WTC11 (cell line): ENCODE data around the gene CCR5. TPM values are rescaled to one million over a fixed set of nuclear protein-coding genes. Genes with fewer than 3 reads are reported as not detected.
A peak's percentile ranks its signal among the peaks of the same experiment; 100 is the strongest.

Source experiments
- ATAC-seq: fragments of 200-7000 bp; cut with Tn5 transposase; 2 replicates; pipeline ENCODE4 v1.10.0; 2021; ENCODE audit warnings: mild to moderate bottlenecking, moderate library complexity
- CTCF ChIA-PET: fragments of 300-600 bp; sonication (Branson Sonifier 250); formaldehyde crosslinking; loops from one replicate; lab custom pipeline; 2021; ENCODE audit warnings: antibody characterized with exemption; lab: Charles Lee
- POLR2A ChIA-PET: fragments of 350-600 bp; sonication (Branson Sonifier 250); formaldehyde crosslinking; loops from one replicate; lab custom pipeline; 2021; ENCODE audit warnings: antibody characterized with exemption; lab: Charles Lee
- DNase-seq: peaks from one replicate; pipeline ENCODE4 v3.0.0; 2021; ENCODE audit warnings: low spot score
- H3K27ac Mint-ChIP-seq: 2 replicates; pipeline ENCODE4 v1.8.0; 2021; ENCODE audit warnings: mixed read lengths
- H3K27me3 Mint-ChIP-seq: 2 replicates; pipeline ENCODE4 v1.8.0; 2021; ENCODE audit warnings: low read depth, mild to moderate bottlenecking, moderate library complexity, mixed read lengths
- H3K36me3 Mint-ChIP-seq: 2 replicates; pipeline ENCODE4 v1.8.0; 2021; ENCODE audit warnings: mixed read lengths
- H3K4me1 Mint-ChIP-seq: 2 replicates; pipeline ENCODE4 v1.8.0; 2022; ENCODE audit warnings: mixed read lengths
- H3K4me3 Mint-ChIP-seq: 2 replicates; pipeline ENCODE4 v1.8.0; 2021; ENCODE audit warnings: mild to moderate bottlenecking, moderate library complexity, mixed read lengths
- H3K9me3 Mint-ChIP-seq: 2 replicates; pipeline ENCODE4 v1.8.0; 2021; ENCODE audit warnings: mixed read lengths
- CREB1 ChIP-seq: sonication (generic); formaldehyde crosslinking; IDR thresholded peaks from 2 replicates; pipeline ENCODE4 v1.8.0; 2023; ENCODE audit warnings: mild to moderate bottlenecking, missing genetic modification reagents
- IRF2 ChIP-seq: sonication (generic); formaldehyde crosslinking; IDR thresholded peaks from 2 replicates; pipeline ENCODE4 v1.8.0; 2022; ENCODE audit warnings: low read depth, missing genetic modification reagents, borderline replicate concordance
- MXD4 ChIP-seq: fragments of 250-450 bp; sonication (Bioruptor Pico); IDR thresholded peaks from 2 replicates; pipeline ENCODE4 v1.8.0; 2021; ENCODE audit warnings: mild to moderate bottlenecking, moderate library complexity, borderline replicate concordance
- NFE2L1 ChIP-seq: sonication (generic); formaldehyde crosslinking; IDR thresholded peaks from 2 replicates; pipeline ENCODE4 v1.8.1; 2023; ENCODE audit warnings: missing genetic modification reagents
- NR1H2 ChIP-seq: sonication (generic); formaldehyde crosslinking; IDR thresholded peaks from 2 replicates; pipeline ENCODE4 v1.9.0; 2021; ENCODE audit warnings: mild to moderate bottlenecking, moderate library complexity, missing genetic modification reagents
- SP1 ChIP-seq: sonication (generic); formaldehyde crosslinking; conservative IDR thresholded peaks from 2 replicates; pipeline ENCODE4 v1.8.1; 2022; ENCODE audit warnings: missing genetic modification reagents
- TEAD1 ChIP-seq: sonication (generic); formaldehyde crosslinking; IDR thresholded peaks from 2 replicates; pipeline ENCODE4 v1.8.0; 2022; ENCODE audit warnings: mild to moderate bottlenecking, missing genetic modification reagents
- TP53 ChIP-seq: sonication (generic); formaldehyde crosslinking; IDR thresholded peaks from 2 replicates; pipeline ENCODE4 v1.8.1; 2023; ENCODE audit warnings: mild to moderate bottlenecking, missing genetic modification reagents
- ZBTB21 ChIP-seq: sonication (generic); formaldehyde crosslinking; IDR thresholded peaks from 2 replicates; pipeline ENCODE4 v1.8.1; 2023; ENCODE audit warnings: mild to moderate bottlenecking, missing genetic modification reagents, borderline replicate concordance
- ZNF232 ChIP-seq: sonication (generic); formaldehyde crosslinking; IDR thresholded peaks from 2 replicates; pipeline ENCODE4 v1.8.0; 2022; ENCODE audit warnings: mild to moderate bottlenecking, missing genetic modification reagents
- total RNA-seq: library from RNA; stranded (reverse); gene quantifications from 3 replicates; pipeline ENCODE4 v1.2.3, GENCODE V29; 2021
- TF ChIP-seq, protein P1 (sequence below): sonication (generic); formaldehyde crosslinking; IDR thresholded peaks from 2 replicates; pipeline ENCODE4 v1.8.0; 2022; ENCODE audit warnings: missing genetic modification reagents
- TF ChIP-seq, protein P2 (sequence below): fragments of 250-450 bp; sonication (Bioruptor Pico); IDR thresholded peaks from 2 replicates; pipeline ENCODE4 v1.8.0; 2021; ENCODE audit warnings: mild to moderate bottlenecking
- TF ChIP-seq, protein P3 (sequence below): fragments of 250-450 bp; sonication (Bioruptor Pico); conservative IDR thresholded peaks from 2 replicates; pipeline ENCODE4 v1.9.0; 2021; ENCODE audit warnings: mild to moderate bottlenecking
- TF ChIP-seq, protein P4 (sequence below): sonication (generic); formaldehyde crosslinking; IDR thresholded peaks from 2 replicates; pipeline ENCODE4 v1.8.1; 2022; ENCODE audit warnings: mild to moderate bottlenecking, missing genetic modification reagents, moderate library complexity, borderline replicate concordance
- TF ChIP-seq, protein P5 (sequence below): sonication (generic); formaldehyde crosslinking; IDR thresholded peaks from 2 replicates; pipeline ENCODE4 v1.8.1; 2022; ENCODE audit warnings: low read depth, missing genetic modification reagents, borderline replicate concordance
- TF ChIP-seq, protein P6 (sequence below): sonication (generic); formaldehyde crosslinking; IDR thresholded peaks from 2 replicates; pipeline ENCODE4 v1.8.0; 2022; ENCODE audit warnings: mild to moderate bottlenecking, missing genetic modification reagents

CCR5 gene
- total RNA-seq, 1 experiment from 2014 or later: not detected

DNA sequence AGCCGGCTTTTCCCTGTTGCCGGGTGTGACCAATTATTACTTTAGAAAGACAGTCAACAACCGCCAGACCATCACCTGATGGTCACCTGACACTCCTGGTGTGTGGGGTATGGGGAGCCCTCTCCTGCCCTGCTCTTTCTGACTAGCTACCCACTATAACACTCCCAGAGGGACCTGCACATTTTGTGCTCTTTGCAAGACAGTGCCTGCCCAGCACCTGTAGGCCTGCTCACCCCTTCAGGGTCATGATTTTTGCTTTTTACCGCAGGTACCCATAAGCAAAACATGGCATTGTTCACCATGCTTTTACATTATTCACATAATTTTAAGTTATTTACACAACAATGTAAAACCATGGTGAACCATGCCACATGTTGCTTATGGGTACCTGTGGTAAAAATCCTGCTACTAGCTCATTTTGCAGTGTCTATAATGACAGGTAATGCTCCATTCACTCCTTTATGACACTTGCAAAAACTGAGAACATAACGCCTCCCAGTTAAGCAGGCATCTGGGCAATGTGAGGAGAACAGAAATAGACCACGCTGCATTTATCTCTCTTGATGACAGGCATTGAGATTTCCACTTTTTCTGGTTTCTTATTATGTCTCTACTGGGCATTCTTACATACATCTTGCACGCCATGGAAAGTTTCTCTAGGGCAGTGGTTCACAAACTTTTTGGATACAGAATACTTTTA is 46.2 kb downstream of the CCR5 start (continued):
- TF ChIP-seq, protein P1, sequence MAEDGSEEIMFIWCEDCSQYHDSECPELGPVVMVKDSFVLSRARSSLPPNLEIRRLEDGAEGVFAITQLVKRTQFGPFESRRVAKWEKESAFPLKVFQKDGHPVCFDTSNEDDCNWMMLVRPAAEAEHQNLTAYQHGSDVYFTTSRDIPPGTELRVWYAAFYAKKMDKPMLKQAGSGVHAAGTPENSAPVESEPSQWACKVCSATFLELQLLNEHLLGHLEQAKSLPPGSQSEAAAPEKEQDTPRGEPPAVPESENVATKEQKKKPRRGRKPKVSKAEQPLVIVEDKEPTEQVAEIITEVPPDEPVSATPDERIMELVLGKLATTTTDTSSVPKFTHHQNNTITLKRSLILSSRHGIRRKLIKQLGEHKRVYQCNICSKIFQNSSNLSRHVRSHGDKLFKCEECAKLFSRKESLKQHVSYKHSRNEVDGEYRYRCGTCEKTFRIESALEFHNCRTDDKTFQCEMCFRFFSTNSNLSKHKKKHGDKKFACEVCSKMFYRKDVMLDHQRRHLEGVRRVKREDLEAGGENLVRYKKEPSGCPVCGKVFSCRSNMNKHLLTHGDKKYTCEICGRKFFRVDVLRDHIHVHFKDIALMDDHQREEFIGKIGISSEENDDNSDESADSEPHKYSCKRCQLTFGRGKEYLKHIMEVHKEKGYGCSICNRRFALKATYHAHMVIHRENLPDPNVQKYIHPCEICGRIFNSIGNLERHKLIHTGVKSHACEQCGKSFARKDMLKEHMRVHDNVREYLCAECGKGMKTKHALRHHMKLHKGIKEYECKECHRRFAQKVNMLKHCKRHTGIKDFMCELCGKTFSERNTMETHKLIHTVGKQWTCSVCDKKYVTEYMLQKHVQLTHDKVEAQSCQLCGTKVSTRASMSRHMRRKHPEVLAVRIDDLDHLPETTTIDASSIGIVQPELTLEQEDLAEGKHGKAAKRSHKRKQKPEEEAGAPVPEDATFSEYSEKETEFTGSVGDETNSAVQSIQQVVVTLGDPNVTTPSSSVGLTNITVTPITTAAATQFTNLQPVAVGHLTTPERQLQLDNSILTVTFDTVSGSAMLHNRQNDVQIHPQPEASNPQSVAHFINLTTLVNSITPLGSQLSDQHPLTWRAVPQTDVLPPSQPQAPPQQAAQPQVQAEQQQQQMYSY (CRISPR knock-in tag): no peak
- TF ChIP-seq SP1 (CRISPR knock-in tag): no peak
- TF ChIP-seq, protein P2, sequence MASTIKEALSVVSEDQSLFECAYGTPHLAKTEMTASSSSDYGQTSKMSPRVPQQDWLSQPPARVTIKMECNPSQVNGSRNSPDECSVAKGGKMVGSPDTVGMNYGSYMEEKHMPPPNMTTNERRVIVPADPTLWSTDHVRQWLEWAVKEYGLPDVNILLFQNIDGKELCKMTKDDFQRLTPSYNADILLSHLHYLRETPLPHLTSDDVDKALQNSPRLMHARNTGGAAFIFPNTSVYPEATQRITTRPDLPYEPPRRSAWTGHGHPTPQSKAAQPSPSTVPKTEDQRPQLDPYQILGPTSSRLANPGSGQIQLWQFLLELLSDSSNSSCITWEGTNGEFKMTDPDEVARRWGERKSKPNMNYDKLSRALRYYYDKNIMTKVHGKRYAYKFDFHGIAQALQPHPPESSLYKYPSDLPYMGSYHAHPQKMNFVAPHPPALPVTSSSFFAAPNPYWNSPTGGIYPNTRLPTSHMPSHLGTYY (CRISPR knock-in tag): no peak
- no peak for TF ChIP-seq IRF2
- no peak for TF ChIP-seq ZNF232 (CRISPR knock-in tag)
- TF ChIP-seq, protein P3, sequence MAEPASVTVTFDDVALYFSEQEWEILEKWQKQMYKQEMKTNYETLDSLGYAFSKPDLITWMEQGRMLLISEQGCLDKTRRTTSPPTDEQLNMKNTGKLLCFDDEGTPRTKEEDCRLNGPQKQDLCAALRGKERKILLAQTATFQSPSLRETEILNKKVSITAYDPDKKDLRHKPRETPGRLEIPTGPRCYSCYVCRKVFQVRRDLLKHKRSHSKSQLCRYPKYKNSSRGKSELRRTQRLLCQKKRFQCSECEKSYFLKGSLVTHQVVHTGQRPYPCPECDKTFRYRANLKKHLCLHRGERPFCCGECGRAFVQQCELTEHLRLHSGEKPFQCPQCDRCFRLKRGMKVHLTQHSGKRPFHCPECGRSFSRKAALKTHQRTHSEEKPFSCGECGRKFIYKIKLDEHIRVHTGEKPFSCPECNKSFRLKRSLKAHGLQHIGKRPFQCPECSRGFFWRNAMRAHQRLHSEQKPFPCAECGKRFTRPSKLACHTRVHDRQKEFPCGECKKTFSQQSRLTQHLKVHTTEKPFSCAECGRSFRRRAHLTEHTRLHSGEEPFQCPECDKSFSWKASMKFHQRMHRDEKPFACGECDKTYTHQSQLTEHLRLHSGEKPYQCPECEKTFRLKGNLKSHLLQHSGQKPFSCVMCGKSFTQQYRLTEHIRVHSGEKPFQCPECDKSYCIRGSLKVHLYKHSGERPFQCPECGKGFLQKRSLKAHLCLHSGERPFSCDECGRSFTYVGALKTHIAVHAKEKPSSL (CRISPR knock-in tag): no peak
- TF ChIP-seq CREB1 (CRISPR knock-in tag): no peak
- no peak for TF ChIP-seq MXD4 (CRISPR knock-in tag)
- TF ChIP-seq TP53 (CRISPR knock-in tag): no peak
- TF ChIP-seq, protein P4, sequence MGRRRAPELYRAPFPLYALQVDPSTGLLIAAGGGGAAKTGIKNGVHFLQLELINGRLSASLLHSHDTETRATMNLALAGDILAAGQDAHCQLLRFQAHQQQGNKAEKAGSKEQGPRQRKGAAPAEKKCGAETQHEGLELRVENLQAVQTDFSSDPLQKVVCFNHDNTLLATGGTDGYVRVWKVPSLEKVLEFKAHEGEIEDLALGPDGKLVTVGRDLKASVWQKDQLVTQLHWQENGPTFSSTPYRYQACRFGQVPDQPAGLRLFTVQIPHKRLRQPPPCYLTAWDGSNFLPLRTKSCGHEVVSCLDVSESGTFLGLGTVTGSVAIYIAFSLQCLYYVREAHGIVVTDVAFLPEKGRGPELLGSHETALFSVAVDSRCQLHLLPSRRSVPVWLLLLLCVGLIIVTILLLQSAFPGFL: no peak
- TF ChIP-seq NFE2L1 (CRISPR knock-in tag): no peak
- TF ChIP-seq, protein P5, sequence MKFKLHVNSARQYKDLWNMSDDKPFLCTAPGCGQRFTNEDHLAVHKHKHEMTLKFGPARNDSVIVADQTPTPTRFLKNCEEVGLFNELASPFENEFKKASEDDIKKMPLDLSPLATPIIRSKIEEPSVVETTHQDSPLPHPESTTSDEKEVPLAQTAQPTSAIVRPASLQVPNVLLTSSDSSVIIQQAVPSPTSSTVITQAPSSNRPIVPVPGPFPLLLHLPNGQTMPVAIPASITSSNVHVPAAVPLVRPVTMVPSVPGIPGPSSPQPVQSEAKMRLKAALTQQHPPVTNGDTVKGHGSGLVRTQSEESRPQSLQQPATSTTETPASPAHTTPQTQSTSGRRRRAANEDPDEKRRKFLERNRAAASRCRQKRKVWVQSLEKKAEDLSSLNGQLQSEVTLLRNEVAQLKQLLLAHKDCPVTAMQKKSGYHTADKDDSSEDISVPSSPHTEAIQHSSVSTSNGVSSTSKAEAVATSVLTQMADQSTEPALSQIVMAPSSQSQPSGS: no peak
- no peak for TF ChIP-seq NR1H2
- no peak for TF ChIP-seq TEAD1 (CRISPR knock-in tag)

DNA sequence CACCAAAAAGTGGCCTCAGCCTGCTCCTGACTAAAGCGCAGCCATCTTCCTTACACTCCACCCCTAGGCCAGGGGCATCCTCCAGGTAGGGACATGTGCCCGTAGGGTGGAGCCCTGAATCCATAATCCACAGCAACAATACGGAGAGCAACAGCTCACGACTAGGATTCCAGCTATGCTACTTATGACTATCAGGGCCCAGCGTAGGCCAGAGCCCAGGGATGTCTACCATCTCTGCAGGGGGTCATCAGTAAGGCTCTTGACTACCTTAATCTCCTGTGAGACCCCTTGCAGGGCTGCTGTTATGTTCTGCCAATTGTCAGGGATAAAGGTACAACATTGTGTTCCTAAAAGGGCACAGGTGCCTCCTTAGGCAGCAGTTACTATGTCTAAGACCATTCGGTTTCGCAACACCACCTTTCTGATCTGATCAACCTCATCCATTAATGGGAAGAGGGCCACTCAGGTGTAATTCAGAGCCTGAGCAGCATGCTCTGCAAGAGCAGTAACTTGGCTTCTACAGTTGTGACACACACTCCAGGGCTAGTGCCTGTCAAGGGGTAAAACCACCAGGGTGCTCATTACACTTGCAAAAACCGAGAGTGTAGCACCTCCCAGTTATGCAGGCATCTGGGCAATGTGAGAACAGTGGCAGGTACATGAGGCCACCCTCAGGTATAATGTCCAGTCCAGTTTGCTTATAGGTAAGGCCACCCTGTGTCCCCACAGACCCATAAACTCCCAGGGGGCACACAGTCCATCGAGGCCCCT is 47.3 kb downstream of the CCR5 start:
- CTCF ChIA-PET: interaction anchor here (0.8 kb wide), 1 partner anchor 32 kb away, joined by 3 read pairs; no protein-coding TSS in a partner anchor
- Mint-ChIP-seq H3K4me3 (no peak overlapping the region), H3K36me3 (no peaks in the 10 kb centered on the region), H3K4me1 (peaks cover 22% of the 10 kb centered on the region), H3K9me3 (no peaks in the 10 kb centered on the region), H3K27me3 (no peaks in the 10 kb centered on the region), H3K27ac (no peak overlapping the region; the same call in 1 of the 2 replicates)
- POLR2A ChIA-PET: no interaction called here
- TF ChIP-seq, protein P6, sequence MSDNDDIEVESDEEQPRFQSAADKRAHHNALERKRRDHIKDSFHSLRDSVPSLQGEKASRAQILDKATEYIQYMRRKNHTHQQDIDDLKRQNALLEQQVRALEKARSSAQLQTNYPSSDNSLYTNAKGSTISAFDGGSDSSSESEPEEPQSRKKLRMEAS (CRISPR knock-in tag): 0 out of 2 replicates have a peak, but pooled peaks have one; percentile 27
- TF ChIP-seq ZBTB21 (CRISPR knock-in tag): no peak
- DNase-seq: peak; percentile 19
- ATAC-seq: peak; percentile 87
